IMR-90 (cell line): ENCODE measurements around the gene HYLS1. TPM values are rescaled to one million over a fixed set of nuclear protein-coding genes. Genes with fewer than 3 reads are reported as not detected.

Experiments
- ATAC-seq: fragments of 200-7000 bp; cut with Tn5 transposase; 2 replicates; pipeline ENCODE4 v1.9.1; 2020; ENCODE audit warnings: low read depth, mild to moderate bottlenecking, moderate library complexity
- BruUV-seq: library from RNA; stranded (reverse); fragments of 400-500 nt; replicated peaks from 2 replicates; lab custom pipeline; 2021; lab: Mats Ljungman, UMichigan
- CTCF ChIA-PET: fragments of 300-600 bp; formaldehyde crosslinking; extraction: SDS; loops from one replicate; lab custom pipeline; 2021; ENCODE audit warnings: antibody characterized with exemption; lab: Yijun Ruan, JAX
- POLR2A ChIA-PET: fragments of 300-600 bp; sonication (Branson Sonifier 250); formaldehyde crosslinking; loops from one replicate; lab custom pipeline; 2022; ENCODE audit warnings: antibody characterized with exemption; ENCODE audit not compliant: unreplicated experiment; lab: Charles Lee
- DNase-seq: peaks from one replicate; pipeline ENCODE4 v3.0.0; 2013
- H2AFZ ChIP-seq: replicated peaks from 2 replicates; pipeline ENCODE3; 2013; ENCODE audit warnings: low read length, mild to moderate bottlenecking; ENCODE audit not compliant: poor library complexity
- H2AK5ac ChIP-seq: 2 replicates; pipeline ENCODE4 v1.6.1; 2013; ENCODE audit warnings: low read depth, low read length, inconsistent platforms
- H2AK9ac ChIP-seq: replicated peaks from 2 replicates; pipeline ENCODE3; 2013; ENCODE audit warnings: mild to moderate bottlenecking, low read depth, low read length, moderate library complexity; ENCODE audit not compliant: poor library complexity
- H2BK120ac ChIP-seq: 2 replicates; pipeline ENCODE4 v1.6.1; 2013; ENCODE audit warnings: low read depth, low read length, inconsistent platforms
- H2BK15ac ChIP-seq: 3 replicates; pipeline ENCODE4 v1.6.1; 2013; ENCODE audit warnings: low read depth, low read length, inconsistent platforms
- H2BK20ac ChIP-seq: 2 replicates; pipeline ENCODE4 v1.6.1; 2013; ENCODE audit warnings: low read depth, mild to moderate bottlenecking, inconsistent platforms, low read length, moderate library complexity
- H2BK5ac ChIP-seq: 2 replicates; pipeline ENCODE4 v1.6.1; 2013; ENCODE audit warnings: mild to moderate bottlenecking, low read depth, low read length, inconsistent platforms; ENCODE audit not compliant: poor library complexity, severe bottlenecking
- H3K14ac ChIP-seq: replicated peaks from 2 replicates; pipeline ENCODE4 v1.6.1; 2013; ENCODE audit warnings: low read depth, low read length, inconsistent platforms
- H3K18ac ChIP-seq: 2 replicates; pipeline ENCODE4 v1.6.1; 2013; ENCODE audit warnings: low read depth, low read length, control low read depth
- H3K23ac ChIP-seq: 2 replicates; pipeline ENCODE4 v1.6.1; 2013; ENCODE audit warnings: low read depth, low read length, inconsistent platforms
- H3K27ac ChIP-seq: 2 replicates; pipeline ENCODE4 v1.5.1; 2013; ENCODE audit warnings: mild to moderate bottlenecking, control low read depth, low read length; ENCODE audit not compliant: insufficient read depth
- H3K27me3 ChIP-seq: 2 replicates; pipeline ENCODE4 v1.6.1; 2013; ENCODE audit warnings: low read length; ENCODE audit not compliant: control insufficient read depth, insufficient read depth
- H3K36me3 ChIP-seq: 2 replicates; pipeline ENCODE4 v1.6.1; 2013; ENCODE audit warnings: low read length, mixed read lengths; ENCODE audit not compliant: control insufficient read depth, insufficient read depth
- H3K4ac ChIP-seq: 2 replicates; pipeline ENCODE4 v1.6.1; 2013; ENCODE audit warnings: low read depth, low read length, inconsistent platforms
- H3K4me1 ChIP-seq: 2 replicates; pipeline ENCODE4 v1.6.1; 2013; ENCODE audit warnings: low read length, mixed read lengths; ENCODE audit not compliant: control insufficient read depth, insufficient read depth
- H3K4me2 ChIP-seq: 2 replicates; pipeline ENCODE4 v1.6.1; 2013; ENCODE audit warnings: low read depth, mild to moderate bottlenecking, control low read depth, low read length, moderate library complexity
- H3K4me3 ChIP-seq: 2 replicates; pipeline ENCODE4 v1.5.1; 2013; ENCODE audit warnings: low read depth, mild to moderate bottlenecking, control low read depth, low read length, moderate library complexity; ENCODE audit not compliant: insufficient read depth
- H3K56ac ChIP-seq: 2 replicates; pipeline ENCODE4 v1.6.1; 2013; ENCODE audit warnings: low read length, inconsistent platforms; ENCODE audit not compliant: insufficient read depth; ENCODE audit errors: extremely low read depth
- H3K79me1 ChIP-seq, 2 experiments: 2 replicates each; pipeline ENCODE4 v1.6.1; 2013; ENCODE audit warnings: low read length in 2 of 2, inconsistent platforms in 1 of 2, low read depth in 1 of 2
- H3K9ac ChIP-seq: 2 replicates; pipeline ENCODE4 v1.6.1; 2013; ENCODE audit warnings: low read depth, low read length, control low read depth
- H3K9me1 ChIP-seq: 2 replicates; pipeline ENCODE4 v1.6.1; 2013; ENCODE audit warnings: low read length, inconsistent platforms; ENCODE audit not compliant: insufficient read depth
- H3K9me3 ChIP-seq: 2 replicates; pipeline ENCODE4 v1.6.1; 2013; ENCODE audit warnings: low read length; ENCODE audit not compliant: control insufficient read depth, insufficient read depth
- H4K20me1 ChIP-seq: 2 replicates; pipeline ENCODE4 v1.6.1; 2013; ENCODE audit warnings: low read length, inconsistent platforms; ENCODE audit not compliant: insufficient read depth
- H4K5ac ChIP-seq: 2 replicates; pipeline ENCODE4 v1.6.1; 2013; ENCODE audit warnings: mild to moderate bottlenecking, low read depth, low read length, control low read depth
- H4K8ac ChIP-seq, 2 experiments: 2 replicates each; pipeline ENCODE4 v1.6.1; 2013; ENCODE audit warnings: low read depth in 2 of 2, low read length in 2 of 2, control low read depth in 1 of 2, inconsistent platforms in 1 of 2
- H4K91ac ChIP-seq: 2 replicates; pipeline ENCODE4 v1.6.1; 2013; ENCODE audit warnings: low read depth, low read length, inconsistent platforms; ENCODE audit not compliant: insufficient read depth
- BHLHE40 ChIP-seq: fragments of 150-350 bp; IDR thresholded peaks from 2 replicates; pipeline ENCODE4 v1.6.1; 2016; ENCODE audit warnings: mild to moderate bottlenecking, low read depth, low read length
- CHD1 ChIP-seq: IDR thresholded peaks from 2 replicates; pipeline ENCODE4 v1.6.1; 2012; ENCODE audit warnings: low read depth, low read length, improper control_type of control experiment
- MAFK ChIP-seq: IDR thresholded peaks from 2 replicates; pipeline ENCODE4 v1.6.1; 2012; ENCODE audit warnings: low read depth, low read length, improper control_type of control experiment
- RCOR1 ChIP-seq: IDR thresholded peaks from 2 replicates; pipeline ENCODE4 v1.6.1; 2012; ENCODE audit warnings: mild to moderate bottlenecking, low read length, improper control_type of control experiment; ENCODE audit not compliant: insufficient replicate concordance
- SMC3 ChIP-seq: fragments of 150-350 bp; IDR thresholded peaks from 2 replicates; pipeline ENCODE4 v1.6.1; 2016; ENCODE audit warnings: low read depth, mild to moderate bottlenecking, antibody characterized with exemption, low read length, moderate library complexity
- dilution Hi-C: fragments of 300-500 bp; cut with HindIII; formaldehyde crosslinking; loops from one replicate; pipeline ENCODE4 v1.14.3; 2018; ENCODE audit warnings: low sequenced_read_pairs; ENCODE audit not compliant: unreplicated experiment
- in situ Hi-C: fragments of 300-500 bp; cut with MboI; formaldehyde crosslinking; loops from 3 replicates; pipeline ENCODE4 v1.14.3; 2019; ENCODE audit warnings: low sequenced_read_pairs, inconsistent platforms, mixed read lengths
- intact Hi-C: fragments of 100-400 bp; cut with micrococcal nuclease; formaldehyde crosslinking; loops from 2 replicates; pipeline ENCODE4 v1.10.0; 2022
- polyA plus RNA-seq, 3 experiments: library from polyadenylated mRNA; depleted of rRNA; stranded (reverse); fragments of >200 nt; gene quantifications; 2 replicates each; pipeline ENCODE4 v1.2.3, GENCODE V29; 2012; ENCODE audit warnings: low replicate concordance in 1 of 3
- total RNA-seq: library from RNA; depleted of rRNA; stranded (reverse); fragments of >200 nt; gene quantifications from 2 replicates; pipeline ENCODE4 v1.2.3, GENCODE V29; 2012
- TF ChIP-seq, protein P1 (sequence below): fragments of 150-350 bp; IDR thresholded peaks from 2 replicates; pipeline ENCODE4 v1.6.1; 2016; ENCODE audit warnings: low read depth, mild to moderate bottlenecking, low read length, moderate library complexity, borderline replicate concordance
- TF ChIP-seq, protein P2 (sequence below): fragments of 150-350 bp; IDR thresholded peaks from 2 replicates; pipeline ENCODE4 v1.6.1; 2017; ENCODE audit warnings: mild to moderate bottlenecking, antibody characterized with exemption, low read length, low read depth
- TF ChIP-seq, protein P3 (sequence below): conservative IDR thresholded peaks from 2 replicates; pipeline ENCODE4 v1.5.1; 2012; ENCODE audit warnings: mild to moderate bottlenecking, low read depth, low read length, improper control_type of control experiment

The HYLS1 gene
- total and polyA plus RNA-seq, 2 of the 4 experiments (the other 2 are of a cell fraction), result 5.1 to 8.1 TPM

DNA sequence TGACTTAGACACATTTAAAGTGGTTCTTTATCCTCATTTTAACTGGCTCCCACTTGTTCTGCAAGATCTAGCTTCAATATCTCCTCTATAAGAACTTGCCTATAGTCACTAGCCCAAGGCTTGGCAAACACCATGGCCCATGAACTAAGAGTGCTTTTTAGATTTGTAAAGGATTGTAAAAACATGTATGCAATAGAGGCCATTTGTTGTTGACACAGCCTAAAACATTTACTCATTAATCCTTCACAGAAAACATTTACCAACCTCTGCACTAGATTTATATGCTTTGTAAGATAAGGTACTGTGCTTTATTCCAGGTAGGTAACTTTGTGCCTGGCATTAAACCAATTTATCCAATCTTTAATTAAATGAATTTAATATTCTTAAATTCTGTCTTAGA lies 5.5 kb downstream of the HYLS1 start:
- Histone ChIP-seq H3K79me1 (peaks cover 24 to 45% of the 10 kb centered on the region in 2 experiments), H4K20me1 (no peaks in the 10 kb centered on the region), H3K4ac (no peak overlapping the region), H2AK9ac (no peak overlapping the region), H3K14ac (no peak overlapping the region), H3K9ac (no peak overlapping the region), H3K4me2 (no peak overlapping the region), H3K9me1 (no peaks in the 10 kb centered on the region; the same call in 1 of the 2 replicates), H3K9me3 (no peaks in the 10 kb centered on the region), H4K5ac (no peak overlapping the region), H2BK20ac (no peak overlapping the region), H3K4me1 (peaks cover 4% of the 10 kb centered on the region), H3K23ac (no peak overlapping the region), H3K4me3 (no peak overlapping the region), H3K27ac (no peak overlapping the region), H3K36me3 (peaks cover 6% of the 10 kb centered on the region), H3K56ac (no peak overlapping the region), H2AK5ac (no peak overlapping the region), H2BK5ac (no peak overlapping the region), H2AFZ (no peak overlapping the region), H2BK120ac (no peak overlapping the region), H3K18ac (no peak overlapping the region; the same call in 1 of the 2 replicates), H4K8ac (no peak overlapping the region), H2BK15ac (no peak overlapping the region), H3K27me3 (no peaks in the 10 kb centered on the region), H4K91ac (no peak overlapping the region)
- no TSS peak for BruUV-seq
- POLR2A ChIA-PET, result no interaction called here
- in situ Hi-C loops (no loop called here), dilution Hi-C loops (no loop called here), intact Hi-C loops (no loop called here)
- DNase-seq (no peak), ATAC-seq (no peak)
- CTCF ChIA-PET, result no interaction called here
- no peak for TF ChIP-seq MAFK
- no peak for TF ChIP-seq CHD1
- TF ChIP-seq, protein P1, sequence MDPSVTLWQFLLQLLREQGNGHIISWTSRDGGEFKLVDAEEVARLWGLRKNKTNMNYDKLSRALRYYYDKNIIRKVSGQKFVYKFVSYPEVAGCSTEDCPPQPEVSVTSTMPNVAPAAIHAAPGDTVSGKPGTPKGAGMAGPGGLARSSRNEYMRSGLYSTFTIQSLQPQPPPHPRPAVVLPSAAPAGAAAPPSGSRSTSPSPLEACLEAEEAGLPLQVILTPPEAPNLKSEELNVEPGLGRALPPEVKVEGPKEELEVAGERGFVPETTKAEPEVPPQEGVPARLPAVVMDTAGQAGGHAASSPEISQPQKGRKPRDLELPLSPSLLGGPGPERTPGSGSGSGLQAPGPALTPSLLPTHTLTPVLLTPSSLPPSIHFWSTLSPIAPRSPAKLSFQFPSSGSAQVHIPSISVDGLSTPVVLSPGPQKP, result no peak
- TF ChIP-seq, protein P2, sequence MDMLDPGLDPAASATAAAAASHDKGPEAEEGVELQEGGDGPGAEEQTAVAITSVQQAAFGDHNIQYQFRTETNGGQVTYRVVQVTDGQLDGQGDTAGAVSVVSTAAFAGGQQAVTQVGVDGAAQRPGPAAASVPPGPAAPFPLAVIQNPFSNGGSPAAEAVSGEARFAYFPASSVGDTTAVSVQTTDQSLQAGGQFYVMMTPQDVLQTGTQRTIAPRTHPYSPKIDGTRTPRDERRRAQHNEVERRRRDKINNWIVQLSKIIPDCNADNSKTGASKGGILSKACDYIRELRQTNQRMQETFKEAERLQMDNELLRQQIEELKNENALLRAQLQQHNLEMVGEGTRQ, result no peak
- TF ChIP-seq, protein P3, sequence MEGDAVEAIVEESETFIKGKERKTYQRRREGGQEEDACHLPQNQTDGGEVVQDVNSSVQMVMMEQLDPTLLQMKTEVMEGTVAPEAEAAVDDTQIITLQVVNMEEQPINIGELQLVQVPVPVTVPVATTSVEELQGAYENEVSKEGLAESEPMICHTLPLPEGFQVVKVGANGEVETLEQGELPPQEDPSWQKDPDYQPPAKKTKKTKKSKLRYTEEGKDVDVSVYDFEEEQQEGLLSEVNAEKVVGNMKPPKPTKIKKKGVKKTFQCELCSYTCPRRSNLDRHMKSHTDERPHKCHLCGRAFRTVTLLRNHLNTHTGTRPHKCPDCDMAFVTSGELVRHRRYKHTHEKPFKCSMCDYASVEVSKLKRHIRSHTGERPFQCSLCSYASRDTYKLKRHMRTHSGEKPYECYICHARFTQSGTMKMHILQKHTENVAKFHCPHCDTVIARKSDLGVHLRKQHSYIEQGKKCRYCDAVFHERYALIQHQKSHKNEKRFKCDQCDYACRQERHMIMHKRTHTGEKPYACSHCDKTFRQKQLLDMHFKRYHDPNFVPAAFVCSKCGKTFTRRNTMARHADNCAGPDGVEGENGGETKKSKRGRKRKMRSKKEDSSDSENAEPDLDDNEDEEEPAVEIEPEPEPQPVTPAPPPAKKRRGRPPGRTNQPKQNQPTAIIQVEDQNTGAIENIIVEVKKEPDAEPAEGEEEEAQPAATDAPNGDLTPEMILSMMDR, result no peak
- no peak for TF ChIP-seq BHLHE40
- no peak for TF ChIP-seq SMC3
- TF ChIP-seq RCOR1, result no peak
